ACC112 (cell line): ENCODE measurements around the gene SLC25A28.

Experiments
- H2AFZ ChIP-seq: fragments of 200-600 bp; sonication (generic); one replicate; pipeline ENCODE4 v1.6.0; 2017; ENCODE audit warnings: antibody characterized with exemption, low read length; ENCODE audit not compliant: unreplicated experiment
- H3K27ac ChIP-seq: fragments of 200-600 bp; sonication (generic); 2 replicates; pipeline ENCODE4 v1.5.1; 2014; ENCODE audit warnings: low read depth, mild to moderate bottlenecking, antibody characterized with exemption, low read length, moderate library complexity
- H3K27me3 ChIP-seq: fragments of 200-600 bp; sonication (generic); 2 replicates; pipeline ENCODE4 v1.6.1; 2014; ENCODE audit warnings: mild to moderate bottlenecking, antibody characterized with exemption, low read length, moderate library complexity, mixed read lengths; ENCODE audit not compliant: insufficient read depth
- H3K36me3 ChIP-seq: fragments of 200-600 bp; sonication (generic); 2 replicates; pipeline ENCODE4 v1.6.1; 2016; ENCODE audit warnings: mild to moderate bottlenecking, antibody characterized with exemption, low read length, moderate library complexity, mixed read lengths; ENCODE audit not compliant: insufficient read depth
- H3K4me1 ChIP-seq: fragments of 200-600 bp; sonication (generic); one replicate; pipeline ENCODE4 v1.6.1; 2016; ENCODE audit warnings: low read length, mixed read lengths; ENCODE audit not compliant: insufficient read depth, unreplicated experiment, control insufficient read depth
- H3K4me3 ChIP-seq: fragments of 200-600 bp; sonication (generic); 2 replicates; pipeline ENCODE4 v1.5.1; 2014; ENCODE audit warnings: mild to moderate bottlenecking, low read depth, low read length
- H3K79me2 ChIP-seq: fragments of 200-600 bp; sonication (generic); one replicate; pipeline ENCODE4 v1.6.0; 2016; ENCODE audit warnings: low read length; ENCODE audit not compliant: control insufficient read depth, unreplicated experiment, insufficient read depth

Gene SLC25A28

DNA sequence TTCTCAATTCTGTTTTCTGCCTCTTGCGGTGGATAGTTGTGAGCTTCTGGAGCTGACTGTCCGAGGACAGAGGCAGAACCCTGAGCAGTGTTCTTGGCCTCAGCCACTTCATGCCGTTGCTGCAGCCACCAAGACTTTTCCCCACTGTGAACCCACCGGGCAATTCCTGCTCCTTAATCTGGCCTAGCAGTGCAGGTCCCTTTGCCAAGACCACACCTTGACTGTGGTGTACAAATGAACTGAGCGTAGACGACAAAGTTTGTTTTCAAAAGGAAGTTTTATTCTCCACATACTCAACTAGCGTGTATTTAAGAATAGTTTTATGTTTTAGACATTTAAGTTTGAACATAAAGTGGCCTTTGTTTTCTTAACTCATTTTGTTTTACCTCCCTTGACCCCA, 29.4 kb downstream of the SLC25A28 start:
- Histone ChIP-seq H3K79me2 (no peaks in the 10 kb centered on the region), H3K4me1 (no peaks in the 10 kb centered on the region), H3K36me3 (no peaks in the 10 kb centered on the region), H3K4me3 (no peak overlapping the region), H3K27me3 (peaks cover 12% of the 10 kb centered on the region), H3K27ac (no peak overlapping the region), H2AFZ (no peak overlapping the region)

DNA sequence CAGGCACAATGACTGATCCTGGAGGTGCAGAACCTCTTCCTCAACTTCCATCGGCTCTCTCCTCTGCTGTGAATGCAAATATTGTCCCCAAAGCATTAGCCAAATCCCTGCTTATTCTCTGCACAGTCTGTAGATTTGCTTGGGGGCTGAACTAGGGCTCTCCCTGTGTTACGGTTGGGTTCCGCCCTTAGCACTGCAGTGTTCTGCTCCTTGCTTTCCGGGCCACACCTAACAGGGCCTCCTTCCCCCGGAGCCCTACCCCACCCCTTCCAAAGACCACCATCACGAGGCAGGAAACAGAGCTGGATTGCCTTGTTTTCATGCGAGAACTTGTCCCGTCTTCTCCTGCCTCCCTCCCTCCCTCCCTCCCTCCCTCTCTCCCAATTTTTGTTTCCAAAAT, 36.6 kb downstream of the SLC25A28 start:
- peaks cover 35% of the 10 kb centered on the region for H3K27me3 ChIP-seq
- H2AFZ ChIP-seq = no peak overlapping the region
- H3K79me2 ChIP-seq = no peaks in the 10 kb centered on the region
- H3K4me1 ChIP-seq = no peaks in the 10 kb centered on the region
- no peaks in the 10 kb centered on the region for H3K36me3 ChIP-seq
- H3K4me3 ChIP-seq = no peak overlapping the region
- no peak overlapping the region for H3K27ac ChIP-seq

DNA sequence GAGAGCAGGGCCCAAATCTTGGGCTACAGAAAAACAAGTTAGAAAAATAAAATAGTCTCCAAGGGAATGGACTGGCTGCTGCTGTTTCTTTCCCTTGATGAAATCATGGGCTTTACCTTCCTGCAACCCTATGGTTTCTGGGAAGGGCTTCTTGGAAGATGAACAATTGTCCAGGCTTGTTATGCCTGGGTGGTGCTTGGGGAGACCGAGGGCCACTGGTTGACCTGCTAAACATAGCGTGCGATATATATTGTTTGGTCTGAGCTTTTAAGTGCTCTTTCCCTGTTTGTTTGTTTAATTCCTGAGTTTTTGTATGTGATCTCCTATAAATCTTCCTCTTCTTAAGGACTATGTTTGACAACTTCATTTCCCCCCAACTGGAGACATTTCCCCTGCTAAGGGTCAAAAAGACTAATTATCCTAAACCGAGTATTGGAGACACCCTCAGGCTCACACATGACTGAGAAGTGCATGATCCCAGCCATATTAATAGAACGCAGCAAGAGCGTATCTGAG, 37.9 kb downstream of the SLC25A28 start:
- H3K4me3 ChIP-seq = no peak overlapping the region
- H2AFZ ChIP-seq = no peak overlapping the region

GRCh38 chr10:99579971-99580370, 40.3 kb downstream of the SLC25A28 start:
- H2AFZ ChIP-seq = no peak overlapping the region
- peaks cover 43% of the 10 kb centered on the region for H3K27me3 ChIP-seq
- H3K4me3 ChIP-seq = no peak overlapping the region
- H3K27ac ChIP-seq = no peak overlapping the region
- no peaks in the 10 kb centered on the region for H3K4me1 ChIP-seq
- H3K36me3 ChIP-seq = no peaks in the 10 kb centered on the region
- no peaks in the 10 kb centered on the region for H3K79me2 ChIP-seq

More for the DNA sequence above, 37.9 kb downstream of the SLC25A28 start:
- no peaks in the 10 kb centered on the region for H3K36me3 ChIP-seq
- no peaks in the 10 kb centered on the region for H3K79me2 ChIP-seq
- H3K4me1 ChIP-seq = no peaks in the 10 kb centered on the region
- H3K27me3 ChIP-seq = peaks cover 47% of the 10 kb centered on the region
- H3K27ac ChIP-seq = no peak overlapping the region

- Histone ChIP-seq H3K4me1 (no peaks in the 10 kb centered on the region), H3K27me3 (peaks cover 45% of the 10 kb centered on the region), H2AFZ (no peak overlapping the region), H3K79me2 (no peaks in the 10 kb centered on the region), H3K36me3 (no peaks in the 10 kb centered on the region), H3K27ac (no peak overlapping the region), H3K4me3 (no peak overlapping the region)
Measured at GRCh38 chr10:99573790-99574189, 46.4 kb downstream of the SLC25A28 start.

DNA sequence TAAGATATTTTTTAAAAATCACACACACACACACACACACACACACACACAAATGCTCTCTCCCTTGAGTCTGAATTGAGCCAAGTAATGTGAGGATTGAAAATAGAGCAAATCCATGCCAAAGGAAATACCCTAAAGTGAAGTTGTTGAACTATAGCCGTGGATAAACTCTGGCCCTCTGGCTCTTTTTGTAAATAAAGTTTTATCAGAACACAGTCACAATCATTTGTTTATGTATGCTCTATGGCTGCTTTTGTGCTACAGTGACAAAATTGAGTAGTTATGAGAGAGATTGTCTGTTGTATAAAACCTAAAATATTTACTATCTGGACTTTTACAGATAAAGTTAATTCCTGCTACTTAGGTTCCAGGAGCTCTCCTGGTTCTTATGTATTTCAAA, 48.4 kb downstream of the SLC25A28 start:
- Histone ChIP-seq H3K4me3 (no peak overlapping the region), H2AFZ (no peak overlapping the region), H3K27ac (no peak overlapping the region)

GRCh38 chr10:99569961-99570360, 50.3 kb downstream of the SLC25A28 start:
- Histone ChIP-seq H2AFZ (no peak overlapping the region), H3K27me3 (peaks cover 42% of the 10 kb centered on the region), H3K79me2 (no peaks in the 10 kb centered on the region), H3K36me3 (no peaks in the 10 kb centered on the region), H3K4me1 (no peaks in the 10 kb centered on the region), H3K4me3 (no peak overlapping the region), H3K27ac (no peak overlapping the region)

More for the DNA sequence above, 48.4 kb downstream of the SLC25A28 start:
- no peaks in the 10 kb centered on the region for H3K36me3 ChIP-seq
- H3K79me2 ChIP-seq = no peaks in the 10 kb centered on the region
- peaks cover 33% of the 10 kb centered on the region for H3K27me3 ChIP-seq
- H3K4me1 ChIP-seq = no peaks in the 10 kb centered on the region

GRCh38 chr10:99569253-99569939, 50.8 kb downstream of the SLC25A28 start:
- no peaks in the 10 kb centered on the region for H3K36me3 ChIP-seq
- no peaks in the 10 kb centered on the region for H3K4me1 ChIP-seq
- H3K27ac ChIP-seq = no peak overlapping the region
- H3K27me3 ChIP-seq = peaks cover 42% of the 10 kb centered on the region
- no peak overlapping the region for H3K4me3 ChIP-seq
- H3K79me2 ChIP-seq = no peaks in the 10 kb centered on the region
- no peak overlapping the region for H2AFZ ChIP-seq

DNA sequence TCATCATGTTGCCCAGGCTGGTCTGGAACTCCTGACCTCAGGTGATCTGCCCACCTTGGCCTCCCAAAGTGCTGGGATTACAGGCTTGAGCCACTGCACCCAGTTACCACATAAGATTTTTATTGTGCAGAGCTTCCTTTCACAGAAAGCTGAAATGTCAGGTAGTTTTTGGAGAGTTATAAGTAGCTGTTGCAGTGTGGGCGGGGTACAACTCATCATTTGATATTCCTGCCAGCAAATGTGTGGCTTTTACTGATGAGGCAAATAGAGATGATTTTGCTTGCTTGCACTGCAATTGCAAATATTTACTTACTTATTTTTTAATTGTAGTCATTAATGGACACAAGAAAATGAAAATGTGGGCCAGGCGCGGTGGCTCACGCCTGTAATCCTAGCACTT, 55.1 kb downstream of the SLC25A28 start:
- H3K79me2 ChIP-seq = no peaks in the 10 kb centered on the region
- no peaks in the 10 kb centered on the region for H3K36me3 ChIP-seq
- no peak overlapping the region for H3K27ac ChIP-seq
- no peaks in the 10 kb centered on the region for H3K4me1 ChIP-seq
- H2AFZ ChIP-seq = no peak overlapping the region
- no peak overlapping the region for H3K4me3 ChIP-seq
- peaks cover 47% of the 10 kb centered on the region for H3K27me3 ChIP-seq

DNA sequence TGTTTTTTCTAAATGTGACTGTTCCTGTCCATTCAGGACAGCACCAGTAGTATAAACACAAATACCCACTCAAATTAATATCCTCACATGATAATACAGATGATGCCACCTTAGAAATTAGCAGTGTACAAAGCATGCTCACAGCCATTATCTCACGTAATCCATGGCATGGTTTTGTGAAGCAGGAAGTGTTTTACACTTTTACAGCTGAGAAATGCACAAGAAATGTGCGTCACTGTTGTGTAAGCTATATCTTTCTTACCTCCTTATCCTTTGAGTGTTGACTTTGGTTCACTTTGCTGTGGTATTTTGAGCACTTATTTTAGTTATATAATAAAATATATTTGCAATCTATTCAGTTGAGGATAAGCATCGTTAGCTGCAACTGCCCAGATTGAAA, 55.9 kb downstream of the SLC25A28 start:
- Histone ChIP-seq H3K4me3 (no peak overlapping the region), H3K27me3 (peaks cover 39% of the 10 kb centered on the region), H3K27ac (no peak overlapping the region), H3K79me2 (no peaks in the 10 kb centered on the region), H3K36me3 (no peaks in the 10 kb centered on the region), H2AFZ (no peak overlapping the region), H3K4me1 (no peaks in the 10 kb centered on the region)

DNA sequence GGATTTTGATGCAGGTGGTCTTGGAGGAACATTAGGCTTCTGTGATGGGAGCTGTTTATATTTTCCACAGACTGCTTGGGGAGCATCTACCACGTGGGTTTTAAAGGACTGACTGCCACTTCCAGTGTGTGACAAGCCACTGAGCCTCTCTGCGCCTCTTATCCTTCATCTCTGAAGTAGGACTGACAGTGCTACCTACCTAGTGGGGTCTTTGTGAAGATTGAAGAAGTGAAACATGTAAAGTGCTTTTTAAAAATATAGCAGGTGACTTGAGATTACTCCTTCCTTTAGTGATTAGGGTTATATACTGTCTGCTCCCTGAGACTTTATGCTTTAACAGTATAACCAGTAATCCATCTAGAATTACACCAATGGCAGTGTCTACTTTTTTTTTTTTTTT, 57.6 kb downstream of the SLC25A28 start:
- Histone ChIP-seq H3K27ac (no peak overlapping the region), H3K79me2 (no peaks in the 10 kb centered on the region), H2AFZ (no peak overlapping the region), H3K27me3 (peaks cover 37% of the 10 kb centered on the region), H3K36me3 (no peaks in the 10 kb centered on the region), H3K4me1 (no peaks in the 10 kb centered on the region), H3K4me3 (no peak overlapping the region)
